Amniotic stem cell (primary cell): ENCODE data around the gene CAAP1.
"Not testable (repeated sequence)": the region's sequence is repeated elsewhere in the genome, so short reads cannot be mapped to it uniquely, and the experiment has no call there.

ENCODE experiments used
- DNase-seq: peaks from one replicate; lab custom pipeline; 2025; lab: John Stamatoyannopoulos, UW

Gene CAAP1, protein sequence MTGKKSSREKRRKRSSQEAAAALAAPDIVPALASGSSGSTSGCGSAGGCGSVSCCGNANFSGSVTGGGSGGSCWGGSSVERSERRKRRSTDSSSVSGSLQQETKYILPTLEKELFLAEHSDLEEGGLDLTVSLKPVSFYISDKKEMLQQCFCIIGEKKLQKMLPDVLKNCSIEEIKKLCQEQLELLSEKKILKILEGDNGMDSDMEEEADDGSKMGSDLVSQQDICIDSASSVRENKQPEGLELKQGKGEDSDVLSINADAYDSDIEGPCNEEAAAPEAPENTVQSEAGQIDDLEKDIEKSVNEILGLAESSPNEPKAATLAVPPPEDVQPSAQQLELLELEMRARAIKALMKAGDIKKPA

GRCh38 chr9:26892251-26893029, at the start of gene CAAP1:
Gene CAAP1 (minus strand): TSS chr9:26892802. CDS start chr9:26892715, 87 bp downstream.
- DNase-seq, result peak; percentile 87

GRCh38 chr9:26940779-26941178, 48.2 kb upstream of the CAAP1 start:
- DNase-seq, result no peak

- DNase-seq, result no peak
These were observed 47.5 kb upstream of the CAAP1 start for GRCh38 chr9:26939955-26940711.

- DNase-seq, result no peak
These were observed 45.3 kb upstream of the CAAP1 start for GRCh38 chr9:26937816-26938371.

DNA sequence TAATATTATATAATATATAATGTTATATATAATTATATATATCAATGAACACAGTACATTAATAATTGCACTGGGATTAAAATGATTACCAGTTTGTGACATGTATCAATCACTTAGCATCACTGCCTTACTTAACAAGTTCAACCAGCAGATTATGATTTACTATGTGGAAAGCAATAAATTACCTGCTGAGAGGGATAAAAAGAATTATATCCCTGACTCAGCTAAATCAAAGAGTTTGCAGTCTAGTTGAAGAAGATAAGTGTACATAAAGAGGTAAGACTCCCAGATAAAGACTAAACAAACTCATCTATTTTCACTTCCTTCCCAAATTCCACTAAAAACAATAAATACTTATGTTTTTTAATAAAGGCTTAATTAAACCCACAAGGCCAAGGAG, 43.2 kb upstream of the CAAP1 start:
- DNase-seq, result no peak

- DNase-seq, result no peak
These were observed 36.4 kb upstream of the CAAP1 start for GRCh38 chr9:26928902-26929495.

DNA sequence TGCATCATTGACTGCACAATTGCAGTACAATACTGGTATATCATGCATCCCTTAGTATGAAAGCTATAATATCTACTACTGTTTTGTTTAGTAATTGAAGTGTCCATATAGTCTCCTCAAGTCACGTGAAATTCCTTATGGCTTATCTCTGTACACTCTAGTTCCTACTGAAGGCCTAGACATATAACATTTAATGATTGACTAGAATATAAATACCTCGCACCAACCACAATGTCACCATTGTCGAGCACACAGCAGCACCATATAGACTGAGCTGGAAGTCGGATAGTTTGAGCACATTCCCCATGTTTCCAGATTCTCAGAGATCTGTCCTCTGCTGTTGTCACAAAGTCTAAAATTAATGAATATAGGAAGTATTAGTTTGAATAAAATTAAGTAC, 33.0 kb upstream of the CAAP1 start:
- no peak for DNase-seq

- no peak for DNase-seq
These were observed 27.1 kb upstream of the CAAP1 start for GRCh38 chr9:26919698-26920097.

DNA sequence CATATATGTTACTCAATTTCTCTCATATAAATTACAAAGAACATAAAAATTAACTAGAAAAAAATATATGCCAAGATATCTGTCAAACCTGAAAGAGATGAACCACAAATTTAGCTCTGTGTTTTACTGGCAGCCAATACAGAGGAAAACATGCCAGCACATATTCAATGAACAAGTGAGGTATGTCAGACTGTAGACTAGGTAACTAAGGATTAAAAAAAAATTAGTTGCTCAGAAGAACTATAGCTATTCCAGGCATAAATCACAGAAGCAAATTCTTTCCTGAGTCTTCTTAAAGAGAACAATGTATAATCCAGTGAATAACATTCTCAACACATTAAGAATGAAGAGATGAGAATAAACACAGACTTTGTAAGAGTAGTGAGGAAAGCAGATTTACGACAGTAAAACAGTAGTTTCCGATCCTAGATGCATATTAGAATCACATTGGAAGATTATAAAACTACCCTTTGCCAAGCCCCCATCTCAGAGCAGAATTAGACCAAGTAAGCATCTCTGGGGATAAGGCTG, 20.6 kb upstream of the CAAP1 start:
- DNase-seq, result no peak

DNA sequence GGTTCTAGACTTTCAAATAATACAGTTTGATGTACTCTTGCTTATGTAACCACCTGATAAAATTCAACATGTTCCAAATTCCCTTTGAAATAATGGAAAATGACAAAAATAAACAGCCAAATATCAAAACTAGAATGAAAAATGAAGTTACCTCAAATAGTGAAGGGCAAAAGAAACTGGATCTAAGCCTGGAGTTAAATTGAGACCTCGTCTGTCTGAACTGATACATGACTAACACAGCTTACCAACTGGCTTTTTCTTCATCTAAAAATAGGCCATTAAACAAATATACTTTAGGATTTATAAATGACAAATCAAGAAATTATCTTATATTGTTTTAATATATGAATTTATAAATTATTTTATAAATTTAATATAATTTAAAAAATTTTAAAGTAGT, 12.1 kb upstream of the CAAP1 start:
- no peak for DNase-seq

DNA sequence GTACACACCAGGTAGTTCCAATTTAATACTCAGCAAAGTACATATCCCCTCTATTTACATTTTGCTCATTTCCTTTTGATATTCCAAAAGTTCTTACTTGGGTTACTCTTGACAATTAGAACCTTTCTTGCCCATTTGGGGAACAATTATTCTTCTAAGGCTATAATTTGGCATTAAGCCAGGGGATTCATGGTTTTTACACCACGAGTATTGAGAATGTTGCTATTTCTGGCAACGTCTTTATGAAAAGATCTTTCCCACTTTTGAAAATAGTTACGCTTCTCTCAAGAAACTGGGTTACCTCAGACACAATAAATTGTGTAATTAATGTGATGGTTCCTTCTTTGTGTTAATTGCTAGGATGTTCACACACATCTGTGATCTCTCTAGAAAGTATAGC, 11.5 kb upstream of the CAAP1 start:
- no peak for DNase-seq

GRCh38 chr9:26893030-26893676, 551 bp upstream of the CAAP1 start:
- DNase-seq, result no peak

GRCh38 chr9:26891726-26892125, 876 bp downstream of the CAAP1 start:
- DNase-seq, result no peak

DNA sequence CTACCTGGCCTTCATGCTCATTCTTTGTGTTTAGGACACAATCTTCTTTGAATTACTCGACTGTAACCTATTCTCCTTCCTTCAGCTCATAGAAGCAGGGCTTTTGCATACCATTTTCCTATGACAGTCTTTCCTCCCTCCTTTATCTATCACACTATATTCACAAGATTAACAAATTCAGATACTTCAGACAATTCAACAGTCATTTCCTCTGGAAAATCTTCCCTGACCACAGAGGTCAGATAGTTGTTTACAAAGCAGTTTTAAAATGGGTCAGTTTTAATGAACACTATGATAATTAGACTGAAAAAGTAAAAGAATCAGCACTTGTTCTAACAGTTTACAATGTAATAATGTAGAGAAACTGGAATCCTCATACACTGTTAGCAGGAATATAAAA, 4.3 kb downstream of the CAAP1 start:
- no peak for DNase-seq

- no peak for DNase-seq
These were observed 10.4 kb downstream of the CAAP1 start for GRCh38 chr9:26882154-26882553.

DNA sequence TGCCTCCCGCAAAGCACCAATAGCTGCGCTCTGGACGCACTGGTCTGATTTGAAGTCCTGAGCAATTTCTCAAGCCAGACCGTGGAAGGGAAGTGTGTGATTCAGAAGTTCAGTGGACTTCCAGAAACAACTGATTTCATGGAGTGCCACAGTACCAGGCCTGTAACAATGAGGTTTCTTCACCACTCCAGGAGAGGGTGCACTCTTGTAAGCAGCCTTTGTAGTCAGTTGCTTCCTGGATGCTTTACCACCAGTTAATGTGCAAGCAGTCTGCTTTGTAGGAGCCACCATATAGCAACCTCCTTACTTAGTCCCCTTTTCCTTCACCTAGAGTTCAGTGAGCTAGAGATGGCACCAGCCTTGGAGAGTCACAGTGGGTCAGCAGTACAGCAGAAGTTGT, 12.3 kb downstream of the CAAP1 start:
- DNase-seq, result no peak

DNA sequence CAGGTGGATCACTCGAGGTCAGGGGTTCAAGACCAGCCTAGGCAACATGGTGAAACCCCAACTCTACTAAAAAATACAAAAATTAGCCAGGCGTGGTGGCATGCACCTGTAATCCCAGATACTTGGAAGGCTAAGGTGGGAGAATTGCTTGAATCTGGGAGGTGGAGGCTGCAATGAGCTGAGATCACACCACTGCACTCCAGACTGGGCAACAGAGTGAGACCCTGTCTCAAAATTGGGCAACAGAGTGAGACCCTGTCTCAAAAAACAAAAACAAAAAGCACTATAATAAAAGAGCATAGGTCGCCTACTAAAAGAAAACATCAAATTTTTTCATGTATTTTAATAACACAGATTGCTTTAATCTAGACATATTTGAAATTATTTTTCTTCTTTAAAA, 17.4 kb downstream of the CAAP1 start:
- not testable (repeated sequence) for DNase-seq

GRCh38 chr9:26870292-26870691, 22.3 kb downstream of the CAAP1 start:
- no peak for DNase-seq

DNA sequence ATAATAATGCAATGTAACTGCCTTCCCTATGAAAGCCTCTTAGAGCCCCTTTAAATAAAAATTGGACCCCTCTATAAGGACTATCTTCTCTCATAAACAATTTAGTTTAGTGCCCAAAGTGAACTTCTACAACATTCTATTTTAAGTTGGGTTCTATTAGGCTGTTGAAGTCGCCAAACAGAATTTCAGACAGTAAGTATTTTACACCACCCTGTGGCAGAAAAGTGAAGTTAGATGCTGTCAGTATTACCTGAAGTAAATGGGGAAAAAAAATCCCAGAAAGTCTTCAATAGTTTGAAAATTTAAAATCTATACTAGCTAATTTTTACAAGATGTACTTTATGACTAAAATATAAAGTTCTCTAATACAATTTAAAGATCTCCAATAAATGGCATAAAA, 29.5 kb downstream of the CAAP1 start:
- no peak for DNase-seq

GRCh38 chr9:26856413-26857032, 36.1 kb downstream of the CAAP1 start:
- no peak for DNase-seq

DNA sequence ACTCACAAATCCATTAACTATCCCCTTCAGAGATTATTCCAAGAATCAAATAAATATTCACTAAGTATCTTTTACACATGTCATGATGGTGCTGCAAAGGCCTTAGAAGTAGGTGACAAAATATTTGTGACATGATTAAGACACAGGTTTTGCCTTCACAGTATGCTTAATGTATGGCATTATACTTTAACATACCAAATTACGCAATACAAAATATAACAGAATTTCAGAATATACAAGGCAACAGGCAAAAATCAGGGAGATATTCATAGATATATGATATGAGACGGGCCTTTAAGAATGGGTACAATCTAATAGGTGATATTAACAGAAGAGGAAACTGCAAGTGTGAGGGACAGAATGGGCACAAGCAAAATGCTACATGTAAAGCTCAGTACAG, 41.6 kb downstream of the CAAP1 start:
- DNase-seq, result no peak
